ENCODE measurements around the gene NR1H4.

NR1H4 gene

GRCh38 chr12:100455896-100456295, 17.8 kb upstream of the NR1H4 start:
- no peaks in the 10 kb centered on the region for H3K79me1 ChIP-seq (replicated peaks; ENCODE audit: low read length, poor library complexity, severe bottlenecking)
- peaks cover 0 to 4% of the 10 kb centered on the region in 2 experiments for H3K27me3 ChIP-seq (ENCODE audit: control insufficient read depth in 1 of 2, insufficient read depth in 1 of 2, low read length in 2 of 2)
- no peak for DNase-seq
- no peak overlapping the region for H2AK5ac ChIP-seq (ENCODE audit: low read length, severe bottlenecking)
- H3K18ac ChIP-seq (ENCODE audit: low read depth in 1 of 2, low read length in 2 of 2) = no peak overlapping the region
- no peak overlapping the region for H4K8ac ChIP-seq (ENCODE audit: low read length)
- WGBS = 90% methylated on average over 3 of the region's 3 CpGs
- H2BK120ac ChIP-seq (ENCODE audit: low read depth, low read length) = no peak overlapping the region
- H3K9ac ChIP-seq (ENCODE audit: low read length) = no peak overlapping the region
- H3K14ac ChIP-seq (ENCODE audit: low read length in 2 of 2) = no peak overlapping the region
- H3K9me3 ChIP-seq (ENCODE audit: control insufficient read depth, low read length) = no peaks in the 10 kb centered on the region
- H2BK12ac ChIP-seq (ENCODE audit: low read length in 2 of 2) = no peak overlapping the region
- H2BK15ac ChIP-seq (ENCODE audit: low read depth, poor library complexity, severe bottlenecking) = no peak overlapping the region
- no peaks in the 10 kb centered on the region for H3K36me3 ChIP-seq (ENCODE audit: control insufficient read depth in 1 of 2, insufficient read depth in 2 of 2, low read depth in 1 of 2, low read length in 2 of 2)
- no peak overlapping the region for H3K23ac ChIP-seq (ENCODE audit: low read length in 2 of 2)
- no peak overlapping the region for H2AFZ ChIP-seq (ENCODE audit: low read depth, low read length)
- no peak overlapping the region for H3K4me3 ChIP-seq (ENCODE audit: insufficient read depth in 1 of 2, low read depth in 1 of 2, low read length in 2 of 2)
- H3K4ac ChIP-seq (ENCODE audit: low read depth in 1 of 2, low read length in 2 of 2) = no peak overlapping the region
- no peak overlapping the region for H3K4me2 ChIP-seq (ENCODE audit: low read length, poor library complexity, severe bottlenecking)
- H2BK5ac ChIP-seq (ENCODE audit: low read depth, low read length, poor library complexity, severe bottlenecking) = no peak overlapping the region
- no peak overlapping the region for H3K27ac ChIP-seq (ENCODE audit: low read length, poor library complexity, severe bottlenecking)
- no peak overlapping the region for H4K91ac ChIP-seq (ENCODE audit: low read length)
- no peaks in the 10 kb centered on the region for H3K4me1 ChIP-seq (ENCODE audit: control insufficient read depth, insufficient read depth, low read depth, low read length)

- DNase-seq = no peak
- no peak overlapping the region for H3K14ac ChIP-seq (ENCODE audit: low read length in 2 of 2)
- H3K9ac ChIP-seq (ENCODE audit: low read length) = no peak overlapping the region
- H3K23ac ChIP-seq (ENCODE audit: low read length in 2 of 2) = no peak overlapping the region
- H2BK15ac ChIP-seq (ENCODE audit: low read depth, poor library complexity, severe bottlenecking) = no peak overlapping the region
- no peak overlapping the region for H4K8ac ChIP-seq (ENCODE audit: low read length)
- no peaks in the 10 kb centered on the region for H3K79me1 ChIP-seq (replicated peaks; ENCODE audit: low read length, poor library complexity, severe bottlenecking)
- no peak overlapping the region for H2AK5ac ChIP-seq (ENCODE audit: low read length, severe bottlenecking)
- no peak overlapping the region for H3K4ac ChIP-seq (ENCODE audit: low read depth in 1 of 2, low read length in 2 of 2)
- no peak overlapping the region for H3K18ac ChIP-seq (ENCODE audit: low read depth in 1 of 2, low read length in 2 of 2)
- no peak overlapping the region for H2BK5ac ChIP-seq (ENCODE audit: low read depth, low read length, poor library complexity, severe bottlenecking)
- H3K4me2 ChIP-seq (ENCODE audit: low read length, poor library complexity, severe bottlenecking) = no peak overlapping the region
- no peak overlapping the region for H3K27ac ChIP-seq (ENCODE audit: low read length, poor library complexity, severe bottlenecking)
- WGBS = 59% methylated on average over 1 of the region's 4 CpGs
- H2BK12ac ChIP-seq (ENCODE audit: low read length in 2 of 2) = no peak overlapping the region
- no peak overlapping the region for H3K4me3 ChIP-seq (ENCODE audit: insufficient read depth in 1 of 2, low read depth in 1 of 2, low read length in 2 of 2)
- H2BK120ac ChIP-seq (ENCODE audit: low read depth, low read length) = no peak overlapping the region
- peaks cover 0 to 4% of the 10 kb centered on the region in 2 experiments for H3K27me3 ChIP-seq (ENCODE audit: control insufficient read depth in 1 of 2, insufficient read depth in 1 of 2, low read length in 2 of 2)
- no peak overlapping the region for H4K91ac ChIP-seq (ENCODE audit: low read length)
- no peaks in the 10 kb centered on the region for H3K9me3 ChIP-seq (ENCODE audit: control insufficient read depth, low read length)
- no peaks in the 10 kb centered on the region for H3K4me1 ChIP-seq (ENCODE audit: control insufficient read depth, insufficient read depth, low read depth, low read length)
- no peak overlapping the region for H2AFZ ChIP-seq (ENCODE audit: low read depth, low read length)
- H3K36me3 ChIP-seq (ENCODE audit: control insufficient read depth in 1 of 2, insufficient read depth in 2 of 2, low read depth in 1 of 2, low read length in 2 of 2) = no peaks in the 10 kb centered on the region
These were observed 15.5 kb upstream of the NR1H4 start for GRCh38 chr12:100458191-100458590.

GRCh38 chr12:100460702-100461101, 13.0 kb upstream of the NR1H4 start:
- H4K91ac ChIP-seq (ENCODE audit: low read length) = no peak overlapping the region
- peaks cover 0 to 4% of the 10 kb centered on the region in 2 experiments for H3K27me3 ChIP-seq (ENCODE audit: control insufficient read depth in 1 of 2, insufficient read depth in 1 of 2, low read length in 2 of 2)
- 87% methylated on average over 2 of the region's 3 CpGs for WGBS
- no peak overlapping the region for H3K27ac ChIP-seq (ENCODE audit: low read length, poor library complexity, severe bottlenecking)
- no peak overlapping the region for H3K23ac ChIP-seq (ENCODE audit: low read length in 2 of 2)
- H3K4me1 ChIP-seq (ENCODE audit: control insufficient read depth, insufficient read depth, low read depth, low read length) = no peaks in the 10 kb centered on the region
- H3K14ac ChIP-seq (ENCODE audit: low read length in 2 of 2) = no peak overlapping the region
- H3K4me3 ChIP-seq (ENCODE audit: insufficient read depth in 1 of 2, low read depth in 1 of 2, low read length in 2 of 2) = no peak overlapping the region
- no peak overlapping the region for H2BK15ac ChIP-seq (ENCODE audit: low read depth, poor library complexity, severe bottlenecking)
- H3K18ac ChIP-seq (ENCODE audit: low read depth in 1 of 2, low read length in 2 of 2) = no peak overlapping the region
- no peak overlapping the region for H2BK12ac ChIP-seq (ENCODE audit: low read length in 2 of 2)
- no peak overlapping the region for H2AFZ ChIP-seq (ENCODE audit: low read depth, low read length)
- H2BK5ac ChIP-seq (ENCODE audit: low read depth, low read length, poor library complexity, severe bottlenecking) = no peak overlapping the region
- no peak for DNase-seq
- no peaks in the 10 kb centered on the region for H3K36me3 ChIP-seq (ENCODE audit: control insufficient read depth in 1 of 2, insufficient read depth in 2 of 2, low read depth in 1 of 2, low read length in 2 of 2)
- no peaks in the 10 kb centered on the region for H3K79me1 ChIP-seq (replicated peaks; ENCODE audit: low read length, poor library complexity, severe bottlenecking)
- H2BK120ac ChIP-seq (ENCODE audit: low read depth, low read length) = no peak overlapping the region
- H3K4me2 ChIP-seq (ENCODE audit: low read length, poor library complexity, severe bottlenecking) = no peak overlapping the region
- H4K8ac ChIP-seq (ENCODE audit: low read length) = no peak overlapping the region
- H3K4ac ChIP-seq (ENCODE audit: low read depth in 1 of 2, low read length in 2 of 2) = no peak overlapping the region
- H3K9me3 ChIP-seq (ENCODE audit: control insufficient read depth, low read length) = no peaks in the 10 kb centered on the region
- H3K9ac ChIP-seq (ENCODE audit: low read length) = no peak overlapping the region
- no peak overlapping the region for H2AK5ac ChIP-seq (ENCODE audit: low read length, severe bottlenecking)

GRCh38 chr12:100461330-100461973, 12.2 kb upstream of the NR1H4 start:
- Histone ChIP-seq H2AK5ac (ENCODE audit: low read length, severe bottlenecking) (no peak overlapping the region), H2BK120ac (ENCODE audit: low read depth, low read length) (no peak overlapping the region), H2BK15ac (ENCODE audit: low read depth, poor library complexity, severe bottlenecking) (no peak overlapping the region), H2BK12ac (ENCODE audit: low read length in 2 of 2) (no peak overlapping the region), H3K4me2 (ENCODE audit: low read length, poor library complexity, severe bottlenecking) (no peak overlapping the region), H3K79me1 (replicated peaks; ENCODE audit: low read length, poor library complexity, severe bottlenecking) (no peaks in the 10 kb centered on the region), H3K9me3 (ENCODE audit: control insufficient read depth, low read length) (no peaks in the 10 kb centered on the region), H3K18ac (ENCODE audit: low read depth in 1 of 2, low read length in 2 of 2) (no peak overlapping the region), H3K36me3 (ENCODE audit: control insufficient read depth in 1 of 2, insufficient read depth in 2 of 2, low read depth in 1 of 2, low read length in 2 of 2) (no peaks in the 10 kb centered on the region), H3K4me1 (ENCODE audit: control insufficient read depth, insufficient read depth, low read depth, low read length) (no peaks in the 10 kb centered on the region), H2AFZ (ENCODE audit: low read depth, low read length) (no peak overlapping the region), H4K8ac (ENCODE audit: low read length) (no peak overlapping the region), H2BK5ac (ENCODE audit: low read depth, low read length, poor library complexity, severe bottlenecking) (no peak overlapping the region), H3K4me3 (ENCODE audit: insufficient read depth in 1 of 2, low read depth in 1 of 2, low read length in 2 of 2) (no peak overlapping the region), H3K27ac (ENCODE audit: low read length, poor library complexity, severe bottlenecking) (no peak overlapping the region), H4K91ac (ENCODE audit: low read length) (no peak overlapping the region), H3K27me3 (ENCODE audit: control insufficient read depth in 1 of 2, insufficient read depth in 1 of 2, low read length in 2 of 2) (peaks cover 0 to 4% of the 10 kb centered on the region in 2 experiments), H3K23ac (ENCODE audit: low read length in 2 of 2) (no peak overlapping the region), H3K4ac (ENCODE audit: low read depth in 1 of 2, low read length in 2 of 2) (no peak overlapping the region), H3K14ac (ENCODE audit: low read length in 2 of 2) (no peak overlapping the region), H3K9ac (ENCODE audit: low read length) (no peak overlapping the region)
- no CpG with 5 or more reads among the region's 1 CpG for WGBS
- no peak for DNase-seq

All from mesenchymal stem cell (in vitro differentiated cells and primary cell).